CD4-positive, alpha-beta memory T cell (primary cell): Measurements from ENCODE around the gene AGPAT1. TPM values are rescaled to one million over a fixed set of nuclear protein-coding genes. Genes with fewer than 3 reads are reported as not detected.
"Not testable (repeated sequence)": the region's sequence is repeated elsewhere in the genome, so short reads cannot be mapped to it uniquely, and the experiment has no call there.

Experiments
- CTCF ChIA-PET: fragments of 350-600 bp; sonication (Branson Sonifier 250); formaldehyde crosslinking; loops from one replicate; lab custom pipeline; 2021; ENCODE audit warnings: inconsistent platforms; ENCODE audit not compliant: partially characterized antibody; lab: Charles Lee
- POLR2A ChIA-PET: fragments of 350-600 bp; sonication (Branson Sonifier 250); formaldehyde crosslinking; loops from one replicate; lab custom pipeline; 2021; ENCODE audit not compliant: partially characterized antibody; lab: Charles Lee
- DNase-seq, 5 donors: peaks; one replicate each; pipeline versions ENCODE4 v3.0.0 to v3.0.0-alpha.2; 2020 to 2022; ENCODE audit warnings: mixed read lengths in 1 of 5
- H3K27ac ChIP-seq: one replicate; pipeline ENCODE4 v1.7.0; 2013; ENCODE audit warnings: low read depth, low read length
- H3K27me3 ChIP-seq: 2 replicates; pipeline ENCODE4 v1.7.0; 2013; ENCODE audit warnings: mild to moderate bottlenecking, low read length, moderate library complexity; ENCODE audit not compliant: insufficient read depth
- H3K36me3 ChIP-seq: 2 replicates; pipeline ENCODE4 v1.7.0; 2013; ENCODE audit warnings: mild to moderate bottlenecking, low read length, moderate library complexity; ENCODE audit not compliant: insufficient read depth
- H3K4me1 ChIP-seq: 2 replicates; pipeline ENCODE4 v1.7.0; 2013; ENCODE audit warnings: mild to moderate bottlenecking, low read length, moderate library complexity; ENCODE audit not compliant: insufficient read depth
- H3K4me3 ChIP-seq, 2 donors: one replicate each; pipeline ENCODE4 v1.7.0; 2013; ENCODE audit warnings: low read length in 2 of 2, mild to moderate bottlenecking in 1 of 2
- H3K9me3 ChIP-seq, 2 donors: one replicate each; pipeline ENCODE4 v1.7.0; 2013; ENCODE audit warnings: low read length in 2 of 2, control low read depth in 1 of 2; ENCODE audit not compliant: control insufficient read depth in 1 of 2
- H3K27ac Mint-ChIP-seq, 7 donors: one replicate each; pipeline ENCODE4 v1.8.0; 2020 to 2021; ENCODE audit warnings: mixed read lengths in 7 of 7, mild to moderate bottlenecking in 6 of 7, inconsistent platforms in 3 of 7, moderate library complexity in 3 of 7
- H3K27me3 Mint-ChIP-seq, 2 donors: one replicate each; pipeline ENCODE4 v1.8.0; 2020 to 2021; ENCODE audit warnings: mixed read lengths in 2 of 2
- H3K36me3 Mint-ChIP-seq, 2 donors: one replicate each; pipeline ENCODE4 v1.8.0; 2020 to 2021; ENCODE audit warnings: mixed read lengths in 2 of 2, inconsistent platforms in 1 of 2, mild to moderate bottlenecking in 1 of 2
- H3K4me1 Mint-ChIP-seq, 4 donors: one replicate each; pipeline ENCODE4 v1.8.0; 2020 to 2021; ENCODE audit warnings: mixed read lengths in 4 of 4, mild to moderate bottlenecking in 1 of 4
- H3K4me3 Mint-ChIP-seq, 8 donors: one replicate each; pipeline ENCODE4 v1.8.0; 2020 to 2021; ENCODE audit warnings: mixed read lengths in 8 of 8, mild to moderate bottlenecking in 7 of 8, moderate library complexity in 6 of 8, inconsistent platforms in 3 of 8
- H3K9me3 Mint-ChIP-seq, 8 donors: one replicate each; pipeline ENCODE4 v1.8.0; 2020 to 2021; ENCODE audit warnings: mixed read lengths in 8 of 8, mild to moderate bottlenecking in 5 of 8, inconsistent platforms in 3 of 8, moderate library complexity in 1 of 8
- intact Hi-C: fragments of 100-400 bp; cut with micrococcal nuclease; formaldehyde crosslinking; loops from one replicate; pipeline ENCODE4 v1.15.1; 2023
- polyA plus RNA-seq, 2 donors: library from polyadenylated mRNA; unstranded; fragments of 300-500 nt; fragmentation: Illumina TruSeq; gene quantifications; one replicate each; pipeline ENCODE4 v1.2.3, GENCODE V29; 2021
- total RNA-seq, 2 experiments: library from RNA; stranded (reverse); gene quantifications; one replicate each; pipeline ENCODE4 v1.2.3, GENCODE V29; 2021

Gene AGPAT1
- total and polyA plus RNA-seq, 4 experiments from 2014 or later: 15.3 to 32.8 (median 24.3) TPM

- Histone ChIP-seq H3K27me3 (no peaks in the 10 kb centered on the region), H3K36me3 (no peaks in the 10 kb centered on the region), H3K4me1 (peaks cover 34% of the 10 kb centered on the region), H3K27ac (peak overlapping the region; percentile 98), H3K4me3 (peak overlapping the region; percentile 21 to 97), H3K9me3 (no peaks in the 10 kb centered on the region)
- intact Hi-C loops: loop anchor here (2.0 to 10.0 kb wide), 3 partner anchors 776 to 1220 kb away; partner anchors contain the start of genes CUTA, HSD17B8, PHF1 and RING1
- CTCF ChIA-PET: interaction anchor here (0.7 to 2.5 kb wide), 3 partner anchors 15 to 39 kb away, joined by 3 to 10 read pairs (median 4); partner anchors contain the start of gene AGPAT1
- Mint-ChIP-seq H3K4me1 (peaks cover 23 to 64% (median 27%) of the 10 kb centered on the region in 4 donors), H3K9me3 (no peaks in the 10 kb centered on the region), H3K27me3 (no peaks in the 10 kb centered on the region), H3K36me3 (peaks cover 21 to 28% of the 10 kb centered on the region in 2 donors), H3K4me3 (peak overlapping the region; percentile 93 to 100 (median 98)), H3K27ac (peak overlapping the region; percentile 95 to 100 (median 99))
- POLR2A ChIA-PET: interaction anchor here (1.1 to 12.7 kb wide), 8 partner anchors 8 to 777 kb away, joined by 4 to 408 read pairs (median 18); partner anchors contain the start of genes AGPAT1, ATF6B, BAG6 and FKBPL
- DNase-seq: no peak
Measured at GRCh38 chr6:32194388-32194787, 18.5 kb upstream of the AGPAT1 start.

- peaks cover 47% of the 10 kb centered on the region for H3K4me1 ChIP-seq
- H3K36me3 ChIP-seq, H3K9me3 ChIP-seq, H3K9me3 Mint-ChIP-seq, DNase-seq, H3K27me3 Mint-ChIP-seq, H3K27me3 ChIP-seq: not testable (repeated sequence)
- intact Hi-C loops: loop anchor here (2.0 to 10.0 kb wide), 3 partner anchors 234 to 1222 kb away; partner anchors contain the start of genes CUTA, HSD17B8, NELFE and PHF1
- Mint-ChIP-seq H3K4me3 (peak overlapping the region; percentile 98 to 100 (median 99)), H3K27ac (peak overlapping the region; percentile 92 to 100 (median 99)), H3K36me3 (peaks cover 29 to 40% of the 10 kb centered on the region in 2 donors), H3K4me1 (peaks cover 31 to 75% (median 36%) of the 10 kb centered on the region in 4 donors)
- H3K27ac ChIP-seq: peak overlapping the region; percentile 98
- ChIA-PET POLR2A (interaction anchor here (0.7 to 12.7 kb wide), 15 partner anchors 12 to 781 kb away, joined by 3 to 408 read pairs (median 5); partner anchors contain the start of genes AGPAT1, ATF6B, DXO and FKBPL), CTCF (interaction anchor here (0.9 to 3.3 kb wide), 6 partner anchors 13 to 75 kb away, joined by 3 to 13 read pairs (median 5); partner anchors contain the start of gene RNF5)
- H3K4me3 ChIP-seq: peak overlapping the region; percentile 81 to 99
Measured at GRCh38 chr6:32193096-32193495, 17.2 kb upstream of the AGPAT1 start.

GRCh38 chr6:32192608-32193039, 16.7 kb upstream of the AGPAT1 start, which contains the start of gene GPSM3:
Gene GPSM3 (minus strand): TSS chr6:32192643. CDS start chr6:32192513, 130 bp downstream.
- peak within 1 kb of the TSS; percentile 98 for H3K27ac ChIP-seq
- no peaks in the 10 kb centered on the region for H3K9me3 ChIP-seq
- peaks cover 52% of the 10 kb centered on the region for H3K4me1 ChIP-seq
- Mint-ChIP-seq H3K4me3 (peak within 1 kb of the TSS; percentile 98 to 100 (median 99)), H3K9me3 (no peaks in the 10 kb centered on the region), H3K4me1 (peaks cover 32 to 78% (median 39%) of the 10 kb centered on the region in 4 donors), H3K36me3 (peaks cover 30 to 42% of the 10 kb centered on the region in 2 donors), H3K27ac (peak within 1 kb of the TSS; percentile 92 to 100 (median 99)), H3K27me3 (no peaks in the 10 kb centered on the region)
- no peaks in the 10 kb centered on the region for H3K27me3 ChIP-seq
- H3K4me3 ChIP-seq: peak within 1 kb of the TSS; percentile 81 to 99
- ChIA-PET CTCF (interaction anchor here (0.9 to 3.3 kb wide), 6 partner anchors 12 to 74 kb away, joined by 3 to 13 read pairs (median 5); partner anchors contain the start of gene RNF5), POLR2A (interaction anchor here (0.6 to 12.7 kb wide), 17 partner anchors 13 to 781 kb away, joined by 3 to 408 read pairs (median 5); partner anchors contain the start of genes AGPAT1, ATF6B, DXO and FKBPL)
- peaks cover 4% of the 10 kb centered on the region for H3K36me3 ChIP-seq
- DNase-seq: peak; percentile 60 to 75 (median 68)
- intact Hi-C loops: loop anchor here (2.0 to 10.0 kb wide), 3 partner anchors 234 to 1222 kb away; partner anchors contain the start of genes CUTA, HSD17B8, NELFE and PHF1

- intact Hi-C loops: loop anchor here (2.0 to 10.0 kb wide), 3 partner anchors 233 to 1223 kb away; partner anchors contain the start of genes CUTA, HSD17B8, NELFE and PHF1
- Mint-ChIP-seq H3K4me3 (peak overlapping the region; percentile 98 to 100 (median 99)), H3K27me3 (no peaks in the 10 kb centered on the region), H3K4me1 (peaks cover 37 to 84% (median 46%) of the 10 kb centered on the region in 4 donors), H3K27ac (peak overlapping the region; percentile 92 to 100 (median 99)), H3K9me3 (no peaks in the 10 kb centered on the region), H3K36me3 (peaks cover 37 to 48% of the 10 kb centered on the region in 2 donors)
- Histone ChIP-seq H3K36me3 (peaks cover 11% of the 10 kb centered on the region), H3K27ac (peak overlapping the region; percentile 98), H3K4me1 (peaks cover 55% of the 10 kb centered on the region), H3K27me3 (no peaks in the 10 kb centered on the region), H3K9me3 (no peaks in the 10 kb centered on the region), H3K4me3 (peak overlapping the region; percentile 81 to 99)
- DNase-seq: peak in 1 of 5 donors; percentile 70
- ChIA-PET CTCF (interaction anchor here (1.0 to 3.3 kb wide), 5 partner anchors 13 to 74 kb away, joined by 3 to 13 read pairs (median 5); partner anchors contain the start of gene RNF5), POLR2A (interaction anchor here (0.6 to 12.7 kb wide), 16 partner anchors 12 to 782 kb away, joined by 3 to 408 read pairs (median 5); partner anchors contain the start of genes AGPAT1, ATF6B, DXO and FKBPL)
Measured at GRCh38 chr6:32191696-32192607, 16.1 kb upstream of the AGPAT1 start.

- ChIA-PET POLR2A (interaction anchor here (0.7 to 12.7 kb wide), 11 partner anchors 11 to 1086 kb away, joined by 3 to 408 read pairs (median 7); partner anchors contain the start of genes AGPAT1, ATF6B, B3GALT4 and BAG6), CTCF (interaction anchor here (0.9 to 3.3 kb wide), 3 partner anchors 11 to 73 kb away, joined by 3 to 18 read pairs (median 13); no protein-coding TSS in a partner anchor)
- Histone ChIP-seq H3K4me1 (peaks cover 59% of the 10 kb centered on the region), H3K4me3 (peak overlapping the region; percentile 81 to 99), H3K27ac (peak overlapping the region; percentile 98), H3K27me3 (no peaks in the 10 kb centered on the region), H3K36me3 (peaks cover 19% of the 10 kb centered on the region), H3K9me3 (no peaks in the 10 kb centered on the region)
- Mint-ChIP-seq H3K27me3 (no peaks in the 10 kb centered on the region), H3K27ac (peak overlapping the region; percentile 92 to 100 (median 99)), H3K4me3 (peak overlapping the region; percentile 98 to 100 (median 99)), H3K9me3 (peaks cover 0 to 2% (median 0%) of the 10 kb centered on the region in 8 donors), H3K4me1 (peaks cover 42 to 85% (median 50%) of the 10 kb centered on the region in 4 donors), H3K36me3 (peaks cover 46 to 57% of the 10 kb centered on the region in 2 donors)
- no peak for DNase-seq
- intact Hi-C loops: loop anchor here (1.0 to 10.0 kb wide), 5 partner anchors 13 to 1224 kb away; partner anchors contain the start of genes ATF6B, CUTA, HSD17B8 and PHF1
Measured at GRCh38 chr6:32190911-32191677, 15.2 kb upstream of the AGPAT1 start.
